Pancreas (tissue), 10 donors: ENCODE measurements around the gene RBBP8. TPM values are rescaled to one million over a fixed set of nuclear protein-coding genes. Genes with fewer than 3 reads are reported as not detected.

Experiments used
- ATAC-seq, 4 donors: fragments of 200-7000 bp; cut with Tn5 transposase; one replicate each; pipeline versions ENCODE4 v1.8.0 to v1.9.1; 2020; ENCODE audit warnings: mild to moderate bottlenecking in 4 of 4, moderate library complexity in 4 of 4
- DNase-seq, 6 donors: peaks; one replicate each; pipeline ENCODE4 v3.0.0-alpha.2; 2020
- FAIRE-seq: peaks from 2 replicates; lab custom pipeline; 2012; peaks lifted over from hg19 to GRCh38; lab: Jason Lieb, UNC
- H3K27ac ChIP-seq, 4 donors: fragments of 200-600 bp; sonication (generic); 1 replicate in 3 of 4; 2 replicates in 1 of 4; pipeline versions ENCODE4 v1.5.0 to v1.8.0; 2020
- H3K27me3 ChIP-seq, 4 donors: fragments of 200-600 bp; one replicate each; pipeline ENCODE4 v1.8.0; 2021
- H3K36me3 ChIP-seq, 3 donors: fragments of 200-600 bp; sonication (generic) in 1 of 3; one replicate each; pipeline versions ENCODE4 v1.5.0 to v1.8.0; 2020 to 2021
- H3K4me1 ChIP-seq, 3 donors: fragments of 200-600 bp; one replicate each; pipeline ENCODE4 v1.8.0; 2021
- H3K4me3 ChIP-seq, 4 donors: fragments of 200-600 bp; sonication (generic) in 2 of 4; one replicate each; pipeline versions ENCODE4 v1.5.0 to v1.8.0; 2020 to 2021
- H3K9me3 ChIP-seq, 4 donors: fragments of 200-600 bp; one replicate each; pipeline ENCODE4 v1.8.0; 2021
- CTCF ChIP-seq, 4 donors: fragments of 200-600 bp; sonication (generic) in 3 of 4; IDR thresholded peaks; one replicate each; pipeline versions ENCODE4 v1.5.0 to v1.8.0; 2021; ENCODE audit warnings: antibody characterized with exemption in 4 of 4
- WGBS, 2 donors: extraction: QIAGEN DNeasy Blood & Tissue Kit; methylation state at CpG; one replicate each; pipeline ENCODE4 v1.1.7; 2013; 5-methylcytosine and 5-hydroxymethylcytosine counted together
- intact Hi-C, 3 donors: fragments of 100-400 bp; cut with DNase I; formaldehyde crosslinking; loops; one replicate each; pipeline versions ENCODE4 v1.11.1 to v1.14.2; 2022
- polyA plus RNA-seq, 2 donors: library from polyadenylated mRNA; stranded (reverse); fragments of 200-250 nt; gene quantifications; one replicate each; pipeline ENCODE4 v1.2.3, GENCODE V29; 2013
- total RNA-seq, 6 donors: library from RNA; stranded (reverse); fragmentation: NEBNext Ultra II Directional in 4 of 6; extraction: Animal tissue kit (Norgen Biotek cat#: 25700) in 4 of 6; gene quantifications; one replicate each; pipeline versions ENCODE4 v1.2.1 to v1.2.4, GENCODE V29; 2021 to 2023
- donor health status: healthy with polysubstance abuse.
- donor health status: DM: no; HTN: no; CAD: no; lungs with moderate emphysema.
- donor health status: DM: no; HTN: no; CAD: no.
- donor health status: control.
- donor health status: control.
- donor health status: Bipolar disorder and iron deficiency.
- donor health status: DM: yes; HTN: yes; CAD: no.
- donor health status: DM: no; HTN: no; CAD: no.
- donor health status: DM: no; HTN: no; CAD: no.
- donor health status: DM: yes; HTN: yes; CAD: no.

RBBP8 gene
- total and polyA plus RNA-seq, 8 donors: 10.9 to 32.7 (median 19.0) TPM

GRCh38 chr18:23033056-23033455 lies 99.9 kb downstream of the RBBP8 start:
- FAIRE-seq: no peak
- intact Hi-C loops: no loop called here
- peak in 1 of 4 donors; percentile 32 for ATAC-seq

GRCh38 chr18:23036660-23037201 lies 103.6 kb downstream of the RBBP8 start:
- no peak for TF ChIP-seq CTCF (IDR thresholded peaks at IDR 0.05)
- 64 to 74% methylated on average over 3 of the region's 3 CpGs for WGBS, 2 donors
- intact Hi-C loops: no loop called here
- ATAC-seq: no peak
- H3K36me3 ChIP-seq: no peaks in the 10 kb centered on the region
- no peak for FAIRE-seq
- H3K27ac ChIP-seq: no peak overlapping the region
- H3K4me1 ChIP-seq: no peaks in the 10 kb centered on the region
- no peaks in the 10 kb centered on the region for H3K27me3 ChIP-seq
- no peak overlapping the region for H3K4me3 ChIP-seq
- no peak for DNase-seq
- no peaks in the 10 kb centered on the region for H3K9me3 ChIP-seq

More at GRCh38 chr18:23033056-23033455, 99.9 kb downstream of the RBBP8 start:
- Histone ChIP-seq H3K36me3 (peaks cover 0 to 3% (median 0%) of the 10 kb centered on the region in 3 donors), H3K9me3 (no peaks in the 10 kb centered on the region), H3K4me1 (no peaks in the 10 kb centered on the region), H3K4me3 (no peak overlapping the region), H3K27ac (no peak overlapping the region), H3K27me3 (no peaks in the 10 kb centered on the region)
- 76 to 83% methylated on average over 5 of the region's 5 CpGs for WGBS, 2 donors
- DNase-seq: no peak
- no peak for TF ChIP-seq CTCF (IDR thresholded peaks at IDR 0.05)

GRCh38 chr18:23037646-23038045 lies 104.5 kb downstream of the RBBP8 start:
- WGBS, 2 donors: 66 to 82% methylated on average over 2 of the region's 2 CpGs
- Histone ChIP-seq H3K4me1 (no peaks in the 10 kb centered on the region), H3K27ac (no peak overlapping the region), H3K4me3 (no peak overlapping the region), H3K36me3 (no peaks in the 10 kb centered on the region), H3K9me3 (no peaks in the 10 kb centered on the region), H3K27me3 (no peaks in the 10 kb centered on the region)
- no peak for FAIRE-seq
- ATAC-seq: no peak
- no peak for TF ChIP-seq CTCF (IDR thresholded peaks at IDR 0.05)
- no peak for DNase-seq
- intact Hi-C loops: no loop called here

GRCh38 chr18:23038712-23039111 lies 105.6 kb downstream of the RBBP8 start:
- Histone ChIP-seq H3K9me3 (no peaks in the 10 kb centered on the region), H3K27ac (no peak overlapping the region), H3K4me3 (no peak overlapping the region), H3K36me3 (no peaks in the 10 kb centered on the region), H3K27me3 (no peaks in the 10 kb centered on the region), H3K4me1 (no peaks in the 10 kb centered on the region)
- ATAC-seq (no peak), DNase-seq (no peak), FAIRE-seq (no peak)
- WGBS, 2 donors: 72 to 74% methylated on average over 4 of the region's 4 CpGs
- TF ChIP-seq CTCF (IDR thresholded peaks at IDR 0.05): no peak
- intact Hi-C loops: no loop called here

- ATAC-seq (no peak), FAIRE-seq (no peak), DNase-seq (no peak)
- intact Hi-C loops: no loop called here
- Histone ChIP-seq H3K4me1 (no peaks in the 10 kb centered on the region), H3K27ac (no peak overlapping the region), H3K9me3 (no peaks in the 10 kb centered on the region), H3K4me3 (no peak overlapping the region), H3K36me3 (no peaks in the 10 kb centered on the region), H3K27me3 (no peaks in the 10 kb centered on the region)
- TF ChIP-seq CTCF (IDR thresholded peaks at IDR 0.05): no peak
Observed at GRCh38 chr18:23042133-23042532, 109.0 kb downstream of the RBBP8 start.
